Stimulated activated naive CD8-positive, alpha-beta T cell treated with anti-CD3 and anti-CD28 coated beads, Interleukin-15, Interleukin-2, amounts not matched to agents 100 ng/mL and 50 ng/mL, for 24 hours (primary cell): Measurements from ENCODE around the gene CSF2.

ENCODE experiments used
- H3K27ac Mint-ChIP-seq: one replicate; pipeline ENCODE4 v1.8.0; 2021; ENCODE audit warnings: mild to moderate bottlenecking, mixed read lengths
- H3K27me3 Mint-ChIP-seq: one replicate; pipeline ENCODE4 v1.8.0; 2021; ENCODE audit warnings: mixed read lengths
- H3K36me3 Mint-ChIP-seq: one replicate; pipeline ENCODE4 v1.8.0; 2021; ENCODE audit warnings: low read depth, mixed read lengths
- H3K4me1 Mint-ChIP-seq: one replicate; pipeline ENCODE4 v1.8.0; 2021; ENCODE audit warnings: low read depth, mixed read lengths
- H3K4me3 Mint-ChIP-seq: one replicate; pipeline ENCODE4 v1.8.0; 2021; ENCODE audit warnings: mild to moderate bottlenecking, mixed read lengths
- H3K9me3 Mint-ChIP-seq: one replicate; pipeline ENCODE4 v1.8.0; 2021; ENCODE audit warnings: mixed read lengths

Gene CSF2

DNA sequence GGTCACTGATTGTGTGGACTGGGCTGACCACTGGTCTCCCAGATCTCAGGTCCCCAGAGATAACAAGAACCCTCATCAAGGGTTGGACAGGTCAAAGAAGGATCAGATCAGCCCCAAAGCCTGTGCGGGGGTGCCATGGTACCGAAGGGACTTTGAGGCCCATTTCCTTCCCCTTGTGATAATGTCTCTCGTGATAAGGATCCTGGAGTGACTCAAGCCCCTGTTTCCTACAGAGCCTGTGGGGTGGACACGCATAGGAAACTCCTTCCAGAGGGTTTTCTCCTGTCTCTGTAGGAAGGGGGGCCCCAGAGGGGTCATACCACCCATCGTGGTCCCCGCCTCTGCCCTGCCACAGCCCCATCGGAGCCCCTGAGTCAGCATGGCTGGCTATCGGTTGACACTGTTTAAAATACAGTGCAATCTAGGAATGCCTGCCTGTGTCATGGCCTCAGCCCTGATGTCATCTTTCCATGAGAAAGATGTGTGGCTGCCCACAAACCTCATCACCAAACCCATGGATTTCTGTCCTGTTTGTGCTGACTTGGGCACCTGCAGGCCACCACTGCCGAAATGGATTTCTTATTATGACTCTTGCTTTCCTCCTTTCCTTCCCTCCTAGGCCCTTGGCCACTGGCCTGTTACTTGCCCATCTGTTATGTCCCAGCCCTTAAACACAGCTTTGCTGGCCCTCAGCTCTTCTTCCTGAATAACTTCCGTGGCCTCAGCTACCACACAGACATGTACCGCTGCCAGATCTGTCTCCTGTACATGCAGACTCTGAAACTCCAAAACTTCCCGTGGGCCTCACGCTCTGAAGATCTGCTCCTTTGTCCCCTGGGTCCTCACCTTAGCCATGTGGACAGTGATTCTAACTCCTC is 2.9 kb upstream of the CSF2 start:
- H3K27me3 Mint-ChIP-seq: no peaks in the 10 kb centered on the region
- peak overlapping the region; percentile 93 for H3K27ac Mint-ChIP-seq
- no peaks in the 10 kb centered on the region for H3K9me3 Mint-ChIP-seq
- peak overlapping the region; percentile 35 for H3K4me3 Mint-ChIP-seq
- peaks cover 66% of the 10 kb centered on the region for H3K4me1 Mint-ChIP-seq
- peaks cover 21% of the 10 kb centered on the region for H3K36me3 Mint-ChIP-seq

DNA sequence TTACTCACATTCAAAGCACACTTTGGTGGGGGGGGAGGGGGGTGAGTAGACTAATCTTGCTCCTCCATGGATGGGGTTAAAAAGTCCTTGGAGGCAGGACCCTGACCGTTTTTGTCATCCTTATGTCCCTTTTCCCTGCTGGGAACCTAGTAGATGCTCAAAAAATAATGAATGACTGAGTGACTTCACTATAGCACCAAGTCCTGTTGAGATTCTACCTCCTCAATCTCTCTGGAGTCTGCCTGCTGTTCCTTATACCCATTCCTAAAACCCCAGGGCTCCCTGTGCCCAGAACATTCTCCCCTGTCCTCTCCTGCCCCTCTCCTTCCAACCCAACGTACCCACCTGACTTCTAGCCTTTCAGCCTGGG is 2.3 kb upstream of the CSF2 start:
- H3K27ac Mint-ChIP-seq: peak overlapping the region; percentile 93
- H3K9me3 Mint-ChIP-seq: no peaks in the 10 kb centered on the region
- peaks cover 26% of the 10 kb centered on the region for H3K36me3 Mint-ChIP-seq
- peak overlapping the region; percentile 35 for H3K4me3 Mint-ChIP-seq
- H3K4me1 Mint-ChIP-seq: peaks cover 67% of the 10 kb centered on the region
- no peaks in the 10 kb centered on the region for H3K27me3 Mint-ChIP-seq

DNA sequence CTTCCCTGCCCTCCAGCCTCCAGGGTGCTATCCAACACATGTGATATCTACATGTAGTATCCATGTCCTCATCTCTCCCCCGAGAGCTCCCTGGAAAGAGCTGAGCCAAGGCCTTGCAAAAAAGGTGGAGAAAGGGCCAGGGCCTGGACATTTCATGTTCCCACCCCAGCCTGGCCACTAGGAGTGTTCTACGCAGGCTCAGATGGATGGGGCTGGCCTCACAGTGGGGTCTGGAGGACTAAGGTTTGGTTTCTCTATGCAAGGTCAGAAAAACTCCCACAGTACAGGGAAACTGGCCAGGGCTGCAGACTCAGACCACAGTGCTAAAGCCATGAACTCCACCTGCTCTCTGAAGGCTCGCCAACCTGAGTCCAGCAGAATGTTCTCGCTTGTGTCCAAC is 1.5 kb upstream of the CSF2 start:
- H3K4me3 Mint-ChIP-seq: no peak overlapping the region
- peak overlapping the region; percentile 93 for H3K27ac Mint-ChIP-seq
- H3K4me1 Mint-ChIP-seq: peaks cover 74% of the 10 kb centered on the region
- H3K36me3 Mint-ChIP-seq: peaks cover 26% of the 10 kb centered on the region
- H3K9me3 Mint-ChIP-seq: no peaks in the 10 kb centered on the region
- H3K27me3 Mint-ChIP-seq: no peaks in the 10 kb centered on the region

DNA sequence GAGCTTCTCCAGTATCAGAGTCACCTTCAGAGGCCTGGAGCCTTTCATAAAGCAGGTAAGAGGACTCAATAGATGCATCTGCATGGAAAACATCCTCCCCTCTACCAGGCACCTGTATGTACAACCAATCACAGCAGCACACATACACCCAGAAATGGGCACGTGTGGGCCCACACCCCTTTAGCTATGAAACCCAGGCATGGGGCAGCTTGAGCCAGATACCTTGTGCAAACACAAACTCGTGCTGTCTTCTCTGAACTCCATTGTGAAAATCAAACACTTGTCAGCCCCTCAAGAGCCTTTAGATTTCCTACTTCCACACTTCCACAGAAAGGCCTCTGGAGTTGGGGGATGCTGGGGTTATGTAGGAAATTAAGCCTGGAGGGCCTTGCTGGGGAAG is 1.1 kb upstream of the CSF2 start:
- Mint-ChIP-seq H3K36me3 (peaks cover 26% of the 10 kb centered on the region), H3K27ac (peak overlapping the region; percentile 83), H3K9me3 (no peaks in the 10 kb centered on the region), H3K27me3 (no peaks in the 10 kb centered on the region), H3K4me3 (no peak overlapping the region), H3K4me1 (peaks cover 79% of the 10 kb centered on the region)

DNA sequence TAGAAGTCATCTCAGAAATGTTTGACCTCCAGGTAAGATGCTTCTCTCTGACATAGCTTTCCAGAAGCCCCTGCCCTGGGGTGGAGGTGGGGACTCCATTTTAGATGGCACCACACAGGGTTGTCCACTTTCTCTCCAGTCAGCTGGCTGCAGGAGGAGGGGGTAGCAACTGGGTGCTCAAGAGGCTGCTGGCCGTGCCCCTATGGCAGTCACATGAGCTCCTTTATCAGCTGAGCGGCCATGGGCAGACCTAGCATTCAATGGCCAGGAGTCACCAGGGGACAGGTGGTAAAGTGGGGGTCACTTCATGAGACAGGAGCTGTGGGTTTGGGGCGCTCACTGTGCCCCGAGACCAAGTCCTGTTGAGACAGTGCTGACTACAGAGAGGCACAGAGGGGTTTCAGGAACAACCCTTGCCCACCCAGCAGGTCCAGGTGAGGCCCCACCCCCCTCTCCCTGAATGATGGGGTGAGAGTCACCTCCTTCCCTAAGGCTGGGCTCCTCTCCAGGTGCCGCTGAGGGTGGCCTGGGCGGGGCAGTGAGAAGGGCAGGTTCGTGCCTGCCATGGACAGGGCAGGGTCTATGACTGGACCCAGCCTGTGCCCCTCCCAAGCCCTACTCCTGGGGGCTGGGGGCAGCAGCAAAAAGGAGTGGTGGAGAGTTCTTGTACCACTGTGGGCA is 642 bp downstream of the CSF2 start:
- peaks cover 26% of the 10 kb centered on the region for H3K36me3 Mint-ChIP-seq
- H3K27me3 Mint-ChIP-seq: no peaks in the 10 kb centered on the region
- peak overlapping the region; percentile 83 for H3K27ac Mint-ChIP-seq
- peaks cover 85% of the 10 kb centered on the region for H3K4me1 Mint-ChIP-seq
- H3K9me3 Mint-ChIP-seq: no peaks in the 10 kb centered on the region
- peak overlapping the region; percentile 82 for H3K4me3 Mint-ChIP-seq

DNA sequence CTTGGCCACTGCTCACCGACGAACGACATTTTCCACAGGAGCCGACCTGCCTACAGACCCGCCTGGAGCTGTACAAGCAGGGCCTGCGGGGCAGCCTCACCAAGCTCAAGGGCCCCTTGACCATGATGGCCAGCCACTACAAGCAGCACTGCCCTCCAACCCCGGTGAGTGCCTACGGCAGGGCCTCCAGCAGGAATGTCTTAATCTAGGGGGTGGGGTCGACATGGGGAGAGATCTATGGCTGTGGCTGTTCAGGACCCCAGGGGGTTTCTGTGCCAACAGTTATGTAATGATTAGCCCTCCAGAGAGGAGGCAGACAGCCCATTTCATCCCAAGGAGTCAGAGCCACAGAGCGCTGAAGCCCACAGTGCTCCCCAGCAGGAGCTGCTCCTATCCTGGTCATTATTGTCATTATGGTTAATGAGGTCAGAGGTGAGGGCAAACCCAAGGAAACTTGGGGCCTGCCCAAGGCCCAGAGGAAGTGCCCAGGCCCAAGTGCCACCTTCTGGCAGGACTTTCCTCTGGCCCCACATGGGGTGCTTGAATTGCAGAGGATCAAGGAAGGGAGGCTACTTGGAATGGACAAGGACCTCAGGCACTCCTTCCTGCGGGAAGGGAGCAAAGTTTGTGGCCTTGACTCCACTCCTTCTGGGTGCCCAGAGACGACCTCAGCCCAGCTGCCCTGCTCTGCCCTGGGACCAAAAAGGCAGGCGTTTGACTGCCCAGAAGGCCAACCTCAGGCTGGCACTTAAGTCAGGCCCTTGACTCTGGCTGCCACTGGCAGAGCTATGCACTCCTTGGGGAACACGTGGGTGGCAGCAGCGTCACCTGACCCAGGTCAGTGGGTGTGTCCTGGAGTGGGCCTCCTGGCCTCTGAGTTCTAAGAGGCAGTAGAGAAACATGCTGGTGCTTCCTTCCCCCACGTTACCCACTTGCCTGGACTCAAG is 1.5 kb downstream of the CSF2 start:
- Mint-ChIP-seq H3K4me1 (peaks cover 85% of the 10 kb centered on the region), H3K36me3 (peaks cover 26% of the 10 kb centered on the region)

DNA sequence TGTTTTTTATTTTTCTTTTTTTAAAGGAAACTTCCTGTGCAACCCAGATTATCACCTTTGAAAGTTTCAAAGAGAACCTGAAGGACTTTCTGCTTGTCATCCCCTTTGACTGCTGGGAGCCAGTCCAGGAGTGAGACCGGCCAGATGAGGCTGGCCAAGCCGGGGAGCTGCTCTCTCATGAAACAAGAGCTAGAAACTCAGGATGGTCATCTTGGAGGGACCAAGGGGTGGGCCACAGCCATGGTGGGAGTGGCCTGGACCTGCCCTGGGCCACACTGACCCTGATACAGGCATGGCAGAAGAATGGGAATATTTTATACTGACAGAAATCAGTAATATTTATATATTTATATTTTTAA is 2.1 kb downstream of the CSF2 start:
- peak overlapping the region; percentile 83 for H3K27ac Mint-ChIP-seq
- H3K4me3 Mint-ChIP-seq: peak overlapping the region; percentile 82
- H3K27me3 Mint-ChIP-seq: no peaks in the 10 kb centered on the region
- no peaks in the 10 kb centered on the region for H3K9me3 Mint-ChIP-seq
- H3K4me1 Mint-ChIP-seq: peaks cover 83% of the 10 kb centered on the region
- H3K36me3 Mint-ChIP-seq: peaks cover 26% of the 10 kb centered on the region

More for the DNA sequence above, 1.5 kb downstream of the CSF2 start:
- no peaks in the 10 kb centered on the region for H3K9me3 Mint-ChIP-seq
- H3K27me3 Mint-ChIP-seq: no peaks in the 10 kb centered on the region
- H3K27ac Mint-ChIP-seq: peak overlapping the region; percentile 83
- peak overlapping the region; percentile 82 for H3K4me3 Mint-ChIP-seq

DNA sequence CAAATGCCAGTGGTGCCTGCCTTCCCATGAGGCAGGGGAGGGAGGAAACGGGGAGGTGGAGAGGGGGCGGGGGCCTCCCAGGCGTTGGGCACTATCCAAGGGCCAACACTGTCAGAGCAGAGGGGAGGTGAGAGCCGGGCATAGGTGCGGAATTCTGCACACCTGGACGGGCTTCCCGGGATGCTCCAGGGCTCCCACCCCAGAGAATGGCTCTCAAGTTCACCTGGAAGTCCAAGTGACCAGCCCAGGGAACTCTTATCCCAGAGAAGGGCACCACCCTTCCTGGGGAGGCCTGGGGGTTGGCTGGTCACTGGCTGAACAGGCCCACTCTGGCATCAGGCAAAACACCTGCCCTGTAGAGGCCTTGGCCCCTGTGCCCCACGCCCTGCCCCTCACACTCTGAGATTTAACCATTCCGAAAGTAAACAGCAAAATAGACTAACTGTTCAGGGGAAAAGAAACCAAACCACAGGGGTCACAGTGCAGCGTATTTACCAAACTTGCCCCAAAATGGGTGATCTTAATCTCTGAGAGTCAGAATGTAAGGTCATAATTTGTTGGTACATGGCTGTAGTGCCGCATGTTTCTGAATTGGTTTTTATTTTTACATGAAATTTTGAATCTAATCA is 2.7 kb downstream of the CSF2 start:
- Mint-ChIP-seq H3K9me3 (no peaks in the 10 kb centered on the region), H3K4me1 (peaks cover 77% of the 10 kb centered on the region), H3K27me3 (no peaks in the 10 kb centered on the region), H3K4me3 (peak overlapping the region; percentile 82), H3K36me3 (peaks cover 26% of the 10 kb centered on the region), H3K27ac (peak overlapping the region; percentile 81)

DNA sequence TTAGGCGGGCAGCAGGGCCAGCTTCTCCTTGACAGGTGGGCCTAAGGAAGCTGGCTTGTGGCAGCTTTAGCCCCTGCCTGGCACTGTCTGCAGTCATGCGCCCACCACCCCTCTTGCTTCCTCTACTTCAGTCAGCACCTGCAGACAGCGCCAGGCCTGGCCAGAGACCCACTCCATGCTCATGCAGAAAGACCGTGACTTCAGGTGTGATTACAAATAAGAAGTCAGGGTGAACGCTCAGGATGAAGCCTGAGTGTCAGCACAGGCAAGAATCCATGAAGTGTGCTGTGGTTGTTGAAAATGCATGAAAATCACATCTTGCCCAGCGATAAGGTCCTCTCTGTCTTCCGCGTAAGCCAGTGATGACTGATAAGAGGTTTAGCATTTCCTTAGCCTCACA is 3.4 kb downstream of the CSF2 start:
- Mint-ChIP-seq H3K27me3 (no peaks in the 10 kb centered on the region), H3K27ac (peak overlapping the region; percentile 69), H3K4me1 (peaks cover 77% of the 10 kb centered on the region), H3K9me3 (no peaks in the 10 kb centered on the region), H3K4me3 (peak overlapping the region; percentile 82), H3K36me3 (peaks cover 26% of the 10 kb centered on the region)

DNA sequence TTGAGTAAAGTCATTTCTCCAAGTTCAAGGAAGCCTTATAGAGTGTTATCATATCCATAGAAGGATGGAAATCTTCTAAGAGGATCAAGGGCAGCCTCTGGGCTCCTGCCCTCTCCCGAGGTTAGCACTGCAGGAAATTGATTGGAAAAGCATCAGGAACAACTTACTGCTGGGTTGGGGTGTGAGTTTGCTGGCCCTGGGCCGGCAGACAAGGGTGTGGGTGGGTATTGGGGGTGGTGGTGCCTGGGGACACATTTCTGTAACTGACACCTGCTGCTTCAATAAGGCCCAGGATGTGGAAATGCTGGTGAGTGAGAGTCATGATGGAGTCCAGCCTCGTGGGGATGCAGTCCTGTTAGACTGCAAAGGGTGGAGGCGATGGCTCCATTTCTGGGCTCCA is 5.5 kb downstream of the CSF2 start:
- Mint-ChIP-seq H3K4me3 (no peak overlapping the region), H3K27me3 (no peaks in the 10 kb centered on the region), H3K4me1 (peaks cover 77% of the 10 kb centered on the region), H3K9me3 (no peaks in the 10 kb centered on the region), H3K36me3 (peaks cover 21% of the 10 kb centered on the region), H3K27ac (peak overlapping the region; percentile 80)

DNA sequence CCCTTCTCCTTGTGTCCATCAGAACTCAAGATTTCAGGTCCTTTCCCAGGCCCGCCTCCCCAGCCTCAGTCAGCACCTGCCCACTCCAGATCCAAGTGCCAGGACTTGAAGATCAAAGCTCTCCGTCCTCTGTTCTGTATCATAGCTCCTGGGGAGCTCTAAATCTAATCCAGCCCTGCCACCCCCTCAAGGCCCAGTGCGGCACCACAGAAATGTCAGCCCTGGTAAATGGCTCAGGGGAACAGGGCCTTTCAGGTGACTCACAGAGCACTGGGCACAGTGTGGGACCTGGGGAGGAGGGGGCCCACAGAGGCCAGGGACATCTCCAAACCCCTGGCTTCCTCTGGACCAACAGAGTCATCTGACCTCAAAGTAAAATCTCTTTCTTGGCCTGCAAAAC is 6.0 kb downstream of the CSF2 start:
- peaks cover 16% of the 10 kb centered on the region for H3K36me3 Mint-ChIP-seq
- no peak overlapping the region for H3K4me3 Mint-ChIP-seq
- no peaks in the 10 kb centered on the region for H3K27me3 Mint-ChIP-seq
- peak overlapping the region; percentile 80 for H3K27ac Mint-ChIP-seq
- H3K9me3 Mint-ChIP-seq: no peaks in the 10 kb centered on the region
- H3K4me1 Mint-ChIP-seq: peaks cover 77% of the 10 kb centered on the region

DNA sequence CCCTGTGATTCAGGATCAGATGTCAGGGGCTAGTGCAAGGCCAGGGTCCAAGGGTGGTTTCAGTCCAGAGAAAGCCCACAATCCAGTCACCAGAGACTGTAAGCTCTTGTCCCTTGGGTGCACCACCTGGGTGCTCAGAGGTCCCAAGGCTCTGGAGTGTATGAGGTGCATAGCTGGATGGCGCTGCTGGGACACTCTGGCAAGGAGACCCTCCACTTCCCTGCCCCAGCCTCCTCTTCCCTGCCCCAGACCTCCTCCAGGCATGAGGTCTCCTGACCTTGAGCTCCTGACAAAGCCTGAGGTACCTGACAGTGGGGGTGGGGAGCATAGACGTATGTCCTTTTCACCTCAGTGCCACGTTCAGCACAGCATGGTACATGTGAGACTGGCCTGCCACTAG is 7.0 kb downstream of the CSF2 start:
- Mint-ChIP-seq H3K4me3 (no peak overlapping the region), H3K9me3 (no peaks in the 10 kb centered on the region), H3K27ac (peak overlapping the region; percentile 80), H3K36me3 (peaks cover 6% of the 10 kb centered on the region), H3K27me3 (no peaks in the 10 kb centered on the region), H3K4me1 (peaks cover 79% of the 10 kb centered on the region)

DNA sequence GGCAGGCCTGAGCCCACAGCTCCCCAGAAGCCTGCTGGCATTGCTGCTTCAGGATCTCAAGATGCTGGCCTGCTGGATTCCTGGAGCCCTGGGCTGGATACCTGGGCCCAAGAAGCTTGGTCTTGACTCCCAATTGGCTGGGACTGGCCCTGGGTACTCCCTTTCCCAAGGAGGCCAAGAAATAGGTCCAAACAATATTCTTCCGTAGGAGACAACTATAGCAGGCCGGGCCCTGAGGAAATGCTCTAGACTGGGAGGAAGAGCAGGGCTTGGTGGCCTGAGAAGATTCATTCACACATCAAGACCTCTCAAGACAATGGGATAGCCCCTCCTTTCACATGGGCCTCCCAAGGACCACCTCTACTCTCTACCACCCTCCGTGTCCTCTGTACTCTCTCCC is 7.9 kb downstream of the CSF2 start:
- H3K4me3 Mint-ChIP-seq: no peak overlapping the region
- H3K4me1 Mint-ChIP-seq: peaks cover 81% of the 10 kb centered on the region
- peak overlapping the region; percentile 76 for H3K27ac Mint-ChIP-seq
- no peaks in the 10 kb centered on the region for H3K36me3 Mint-ChIP-seq
- H3K27me3 Mint-ChIP-seq: no peaks in the 10 kb centered on the region
- no peaks in the 10 kb centered on the region for H3K9me3 Mint-ChIP-seq

DNA sequence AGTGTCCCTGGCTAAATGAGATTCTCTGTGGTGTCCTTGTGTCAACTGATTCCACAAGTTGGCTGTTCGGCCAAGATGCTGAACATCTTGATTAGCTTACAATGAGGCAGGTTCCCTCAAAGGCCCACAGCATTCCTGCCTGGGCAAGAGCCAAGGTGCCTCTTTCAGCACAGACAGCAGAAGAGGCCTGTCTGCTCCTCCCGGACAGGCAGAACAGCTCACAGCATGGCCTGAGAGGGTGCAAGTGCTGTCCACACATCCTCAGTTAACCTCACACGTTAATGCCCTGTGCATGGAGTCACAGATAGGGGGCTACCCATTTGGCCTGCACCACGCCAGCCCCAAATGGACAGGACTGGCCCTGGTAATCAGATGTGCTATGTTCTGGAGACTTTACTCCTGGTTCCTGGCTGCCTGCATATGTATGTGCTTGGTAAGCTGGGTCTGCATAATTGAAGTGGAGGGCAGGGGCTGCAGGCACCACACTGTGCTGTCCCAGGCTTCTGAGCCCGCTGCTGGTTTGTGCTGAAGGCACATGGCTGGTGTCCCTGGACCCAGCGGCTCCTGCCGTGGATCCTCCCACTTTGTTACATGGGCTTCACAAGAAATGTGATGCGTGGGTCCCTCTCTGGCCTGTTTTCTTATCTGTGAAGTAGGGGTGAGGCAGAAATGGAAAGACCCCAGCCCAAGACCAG is 8.9 kb downstream of the CSF2 start:
- Mint-ChIP-seq H3K4me3 (no peak overlapping the region), H3K4me1 (peaks cover 71% of the 10 kb centered on the region), H3K9me3 (no peaks in the 10 kb centered on the region), H3K27ac (peak overlapping the region; percentile 76), H3K27me3 (no peaks in the 10 kb centered on the region), H3K36me3 (no peaks in the 10 kb centered on the region)
